ENCODE results near the gene TRAPPC3L. TPM values are rescaled to one million over a fixed set of nuclear protein-coding genes. Genes with fewer than 3 reads are reported as not detected.

The TRAPPC3L gene
- total and polyA plus RNA-seq, 2 of the 8 experiments (the other 6 are each of a cell fraction or from before 2014, with no cell fraction given): not detected

DNA sequence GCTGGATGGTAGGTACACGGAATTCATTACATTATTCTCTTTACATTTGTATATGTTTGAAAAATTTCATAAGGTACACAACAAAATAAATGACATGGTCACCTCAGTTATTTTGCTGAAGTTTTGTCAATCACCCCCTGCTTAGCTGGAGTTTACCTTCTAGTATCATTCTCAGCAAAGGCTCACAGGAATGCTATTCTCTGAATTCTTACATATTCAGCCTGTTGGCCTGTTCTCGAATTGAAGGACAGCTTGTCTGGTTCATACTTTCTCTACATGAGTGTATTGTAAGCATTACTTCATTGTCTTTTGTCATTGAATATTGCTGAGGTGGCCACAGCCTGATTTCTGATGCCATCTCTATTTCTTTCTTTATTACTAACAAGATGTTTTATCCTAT is 21.2 kb downstream of the TRAPPC3L start:
- no peak for TF ChIP-seq EP300 (IDR thresholded peaks at IDR 0.05; ENCODE audit: borderline replicate concordance in 1 of 2, low read depth in 2 of 2, low read length in 2 of 2)
- peak; percentile 71; the same call in 1 of the 2 replicates for TF ChIP-seq TEAD4 (IDR thresholded peaks at IDR 0.05; ENCODE audit: low read depth, low read length)
- Histone ChIP-seq H3K36me3 (ENCODE audit: control insufficient read depth in 2 of 4, insufficient read depth in 4 of 4, low read length in 3 of 4) (no peaks in the 10 kb centered on the region), H4K5ac (ENCODE audit: insufficient read length, low read depth, low read length) (no peak overlapping the region), H2BK20ac (ENCODE audit: low read length) (no peak overlapping the region), H3K79me2 (ENCODE audit: control insufficient read depth in 1 of 2, insufficient read depth in 2 of 2, low read length in 2 of 2) (no peaks in the 10 kb centered on the region), H4K20me1 (replicated peaks in 1 of 2; ENCODE audit: control insufficient read depth in 1 of 2, insufficient read depth in 2 of 2, low read length in 2 of 2) (no peaks in the 10 kb centered on the region), H4K91ac (replicated peaks; ENCODE audit: insufficient read length, low read length) (no peak overlapping the region), H2BK120ac (replicated peaks; ENCODE audit: low read depth, low read length) (no peak overlapping the region), H3K4me2 (ENCODE audit: insufficient read depth in 1 of 2, low read depth in 2 of 2, low read length in 2 of 2) (no peak overlapping the region), H4K8ac (ENCODE audit: extremely low read depth, insufficient read depth, low read length) (no peak overlapping the region), H3K56ac (replicated peaks; ENCODE audit: insufficient read length, low read depth, low read length) (no peak overlapping the region), H3K4ac (replicated peaks; ENCODE audit: insufficient read length, low read depth, low read length) (no peak overlapping the region), H2AFZ (ENCODE audit: low read length) (no peak overlapping the region), H3K79me1 (ENCODE audit: low read depth, low read length) (no peaks in the 10 kb centered on the region), H3K18ac (ENCODE audit: extremely low read depth, low read length) (no peak overlapping the region), H3K23me2 (ENCODE audit: low read depth, low read length) (no peaks in the 10 kb centered on the region), H2AK5ac (ENCODE audit: low read depth, low read length) (no peak overlapping the region), H3K4me3 (ENCODE audit: extremely low read depth in 1 of 4, insufficient read depth in 2 of 4, low read depth in 3 of 4, low read length in 4 of 4) (no peak overlapping the region), H3K27ac (ENCODE audit: low read depth, low read length) (no peak overlapping the region), H3K23ac (ENCODE audit: insufficient read length) (no peak overlapping the region), H3K14ac (ENCODE audit: insufficient read length) (no peak overlapping the region), H3K4me1 (replicated peaks in 1 of 4; ENCODE audit: control insufficient read depth in 3 of 4, insufficient read depth in 4 of 4, low read length in 3 of 4) (peaks cover 0 to 7% (median 2%) of the 10 kb centered on the region in 4 experiments; a peak in 2 of 7 replicates), H2BK5ac (ENCODE audit: low read depth, low read length) (no peak overlapping the region), H3K9me3 (ENCODE audit: insufficient read depth in 2 of 2, low read depth in 1 of 2, low read length in 1 of 2) (no peaks in the 10 kb centered on the region), H2BK15ac (ENCODE audit: low read length) (no peak overlapping the region), H3K27me3 (replicated peaks in 1 of 4; ENCODE audit: control insufficient read depth in 3 of 4, extremely low read depth in 1 of 4, insufficient read depth in 3 of 4, low read length in 3 of 4) (no peaks in the 10 kb centered on the region), H2BK12ac (ENCODE audit: low read depth, low read length) (no peak overlapping the region), H3K9ac (replicated peaks in 1 of 4; ENCODE audit: extremely low read depth in 1 of 4, low read depth in 3 of 4, low read length in 3 of 4) (peak overlapping the region in 1 of 4 experiments; percentile 34; a peak in 1 of 7 replicates)
- FAIRE-seq: no peak
- WGBS, 2 experiments (ENCODE audit: extremely low coverage in 1 of 2, insufficient coverage in 1 of 2, insufficient read length in 1 of 2, insufficient replicate concordance in 2 of 2, low coverage in 1 of 2, low lambda C conversion rate in 2 of 2, missing lambda C conversion rate in 1 of 2): 68% methylated on average over 2 of the region's 2 CpGs; no CpG with 5 or more reads in 1 of the 2 experiments
- DNase-seq (ENCODE audit: low read depth in 1 of 2, low spot score in 2 of 2): no peak
- ChIA-PET CTCF (ENCODE audit: partially characterized antibody) (interaction anchor here (0.6 to 2.9 kb wide), 5 partner anchors 8 to 236 kb away, joined by 3 to 22 read pairs (median 8); partner anchors contain the start of gene CALHM5), POLR2A (ENCODE audit: partially characterized antibody) (no interaction called here)

Measured in H1 (cell line).